ENCODE results near the gene PPP1R16B. TPM values are rescaled to one million over a fixed set of nuclear protein-coding genes. Genes with fewer than 3 reads are reported as not detected.

PPP1R16B gene
- total and polyA plus RNA-seq, 4 donors: 2.6 to 15.0 (median 7.1) TPM

DNA sequence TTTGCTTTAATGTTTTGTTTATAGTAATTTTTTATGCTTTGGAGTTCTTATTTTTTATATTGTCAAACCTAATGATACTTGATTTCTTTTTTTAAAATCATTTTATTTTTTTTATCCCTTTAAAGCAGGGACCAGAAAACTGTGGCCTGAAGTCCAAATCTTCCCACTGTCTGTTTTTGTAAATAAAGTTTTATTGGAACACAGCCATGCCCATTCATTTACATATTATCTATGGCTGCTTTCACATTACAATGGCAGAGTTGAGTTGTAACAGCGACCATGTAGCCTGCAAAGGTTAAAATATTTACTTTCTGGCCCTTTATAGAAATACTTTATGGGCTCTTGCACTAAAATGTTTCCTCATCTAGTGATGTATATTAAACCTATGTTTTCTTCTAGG, 42.3 kb downstream of the PPP1R16B start:
- TF ChIP-seq, protein P1, sequence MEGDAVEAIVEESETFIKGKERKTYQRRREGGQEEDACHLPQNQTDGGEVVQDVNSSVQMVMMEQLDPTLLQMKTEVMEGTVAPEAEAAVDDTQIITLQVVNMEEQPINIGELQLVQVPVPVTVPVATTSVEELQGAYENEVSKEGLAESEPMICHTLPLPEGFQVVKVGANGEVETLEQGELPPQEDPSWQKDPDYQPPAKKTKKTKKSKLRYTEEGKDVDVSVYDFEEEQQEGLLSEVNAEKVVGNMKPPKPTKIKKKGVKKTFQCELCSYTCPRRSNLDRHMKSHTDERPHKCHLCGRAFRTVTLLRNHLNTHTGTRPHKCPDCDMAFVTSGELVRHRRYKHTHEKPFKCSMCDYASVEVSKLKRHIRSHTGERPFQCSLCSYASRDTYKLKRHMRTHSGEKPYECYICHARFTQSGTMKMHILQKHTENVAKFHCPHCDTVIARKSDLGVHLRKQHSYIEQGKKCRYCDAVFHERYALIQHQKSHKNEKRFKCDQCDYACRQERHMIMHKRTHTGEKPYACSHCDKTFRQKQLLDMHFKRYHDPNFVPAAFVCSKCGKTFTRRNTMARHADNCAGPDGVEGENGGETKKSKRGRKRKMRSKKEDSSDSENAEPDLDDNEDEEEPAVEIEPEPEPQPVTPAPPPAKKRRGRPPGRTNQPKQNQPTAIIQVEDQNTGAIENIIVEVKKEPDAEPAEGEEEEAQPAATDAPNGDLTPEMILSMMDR (IDR thresholded peaks at IDR 0.05; ENCODE audit: control extremely low read depth, extremely low read depth): no peak
- H3K4me1 ChIP-seq (ENCODE audit: control insufficient read depth in 5 of 5, insufficient read depth in 5 of 5, low read length in 5 of 5): peaks cover 0 to 4% (median 0%) of the 10 kb centered on the region in 5 donors
- WGBS, 2 donors: 80 to 83% methylated on average over 1 of the region's 1 CpG
- DNase-seq (no peak), ATAC-seq (ENCODE audit: insufficient read depth, low FRiP score) (no peak)
- H3K36me3 ChIP-seq (ENCODE audit: control insufficient read depth in 4 of 4, insufficient read depth in 4 of 4, low read length in 4 of 4): no peaks in the 10 kb centered on the region
- no peak overlapping the region for H3K27ac ChIP-seq (ENCODE audit: low read depth in 1 of 2, low read length in 1 of 2)
- H3K9ac ChIP-seq (ENCODE audit: insufficient read depth in 1 of 2, low read length in 2 of 2): no peak overlapping the region
- H3K4me3 ChIP-seq: no peak overlapping the region
- no peaks in the 10 kb centered on the region for H3K9me3 ChIP-seq (ENCODE audit: control insufficient read depth in 4 of 4, insufficient read depth in 3 of 4, low read length in 3 of 4)
- no peaks in the 10 kb centered on the region for H3K27me3 ChIP-seq (ENCODE audit: control insufficient read depth in 3 of 3, insufficient read depth in 3 of 3, low read length in 2 of 3)

DNA sequence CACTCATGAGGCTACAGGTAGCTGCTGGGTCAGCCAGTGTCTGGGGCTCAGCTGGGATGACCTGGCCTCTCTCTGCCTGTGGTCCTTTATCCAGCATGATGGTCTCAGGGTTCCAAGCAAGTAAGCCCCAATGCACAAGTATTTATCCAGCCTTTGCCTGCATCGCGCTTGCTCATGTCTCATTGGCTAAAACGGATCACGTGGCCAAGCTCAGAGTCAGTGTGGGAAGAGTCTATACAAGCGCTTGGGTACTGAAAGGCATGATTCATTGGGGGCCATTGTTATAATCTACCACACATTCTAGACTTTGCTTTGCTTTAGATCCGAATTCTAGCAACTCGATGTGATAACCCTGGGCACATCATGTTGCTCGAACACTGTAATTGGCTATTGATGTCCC, 48.3 kb downstream of the PPP1R16B start:
- Histone ChIP-seq H3K36me3 (ENCODE audit: control insufficient read depth in 4 of 4, insufficient read depth in 4 of 4, low read length in 4 of 4) (no peaks in the 10 kb centered on the region), H3K9me3 (ENCODE audit: control insufficient read depth in 4 of 4, insufficient read depth in 3 of 4, low read length in 3 of 4) (no peaks in the 10 kb centered on the region), H3K4me3 (no peak overlapping the region), H3K27me3 (ENCODE audit: control insufficient read depth in 3 of 3, insufficient read depth in 3 of 3, low read length in 2 of 3) (no peaks in the 10 kb centered on the region), H3K27ac (ENCODE audit: low read depth in 1 of 2, low read length in 1 of 2) (no peak overlapping the region), H3K4me1 (ENCODE audit: control insufficient read depth in 5 of 5, insufficient read depth in 5 of 5, low read length in 5 of 5) (peaks cover 0 to 3% (median 0%) of the 10 kb centered on the region in 5 donors), H3K9ac (ENCODE audit: insufficient read depth in 1 of 2, low read length in 2 of 2) (no peak overlapping the region)
- DNase-seq (no peak), ATAC-seq (ENCODE audit: insufficient read depth, low FRiP score) (no peak)
- 95 to 98% methylated on average over 8 of the region's 8 CpGs for WGBS, 2 donors
- TF ChIP-seq, protein P1 (IDR thresholded peaks at IDR 0.05; ENCODE audit: control extremely low read depth, extremely low read depth): no peak

DNA sequence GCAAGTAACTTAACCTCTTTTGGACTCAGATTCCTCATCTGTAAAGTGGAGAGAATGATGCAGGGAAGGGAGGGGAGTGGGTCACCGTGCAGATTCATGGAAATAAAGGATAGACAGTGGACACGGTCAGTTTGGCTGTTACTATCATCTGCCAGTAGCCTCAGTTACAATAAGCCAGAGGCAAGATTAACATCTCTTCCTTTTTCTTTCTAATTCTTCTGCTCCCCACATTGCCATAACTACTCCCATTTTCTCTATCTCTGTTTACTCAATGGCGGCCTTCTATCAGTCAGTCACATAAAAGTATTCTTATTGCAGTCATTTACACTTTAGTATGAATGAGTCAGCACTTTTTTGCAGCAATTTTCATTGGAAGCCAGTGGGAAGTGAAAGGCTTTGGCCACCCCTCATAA, 49.2 kb downstream of the PPP1R16B start:
- Histone ChIP-seq H3K9me3 (ENCODE audit: control insufficient read depth in 4 of 4, insufficient read depth in 3 of 4, low read length in 3 of 4) (no peaks in the 10 kb centered on the region), H3K27ac (ENCODE audit: low read depth in 1 of 2, low read length in 1 of 2) (no peak overlapping the region), H3K4me3 (no peak overlapping the region), H3K27me3 (ENCODE audit: control insufficient read depth in 3 of 3, insufficient read depth in 3 of 3, low read length in 2 of 3) (no peaks in the 10 kb centered on the region), H3K9ac (ENCODE audit: insufficient read depth in 1 of 2, low read length in 2 of 2) (no peak overlapping the region), H3K4me1 (ENCODE audit: control insufficient read depth in 5 of 5, insufficient read depth in 5 of 5, low read length in 5 of 5) (peaks cover 0 to 7% (median 0%) of the 10 kb centered on the region in 5 donors), H3K36me3 (ENCODE audit: control insufficient read depth in 4 of 4, insufficient read depth in 4 of 4, low read length in 4 of 4) (no peaks in the 10 kb centered on the region)
- TF ChIP-seq, protein P1 (IDR thresholded peaks at IDR 0.05; ENCODE audit: control extremely low read depth, extremely low read depth): no peak
- DNase-seq (no peak), ATAC-seq (ENCODE audit: insufficient read depth, low FRiP score) (no peak)
- WGBS, 2 donors: 85 to 86% methylated on average over 3 of the region's 3 CpGs

DNA sequence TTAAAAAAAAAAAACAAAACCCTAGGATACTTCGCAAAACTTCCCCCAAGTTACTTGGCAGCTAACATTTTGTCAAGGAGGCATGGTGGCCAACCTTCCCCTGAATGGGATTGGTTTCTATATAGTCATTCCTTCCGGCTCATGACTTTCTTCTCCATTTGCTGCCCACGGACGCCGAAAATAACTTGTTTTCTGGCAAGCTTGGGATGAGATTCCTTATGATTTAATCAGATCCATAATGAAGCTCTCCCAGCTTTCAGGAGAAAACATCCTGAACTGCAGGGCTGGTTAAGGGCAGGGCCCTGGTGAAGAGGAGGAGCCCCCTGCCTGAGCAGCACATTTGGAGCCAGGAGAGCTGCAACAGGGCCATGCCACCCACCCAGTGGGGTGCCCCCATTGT, 49.9 kb downstream of the PPP1R16B start:
- Histone ChIP-seq H3K4me1 (ENCODE audit: control insufficient read depth in 5 of 5, insufficient read depth in 5 of 5, low read length in 5 of 5) (peaks cover 0 to 7% (median 0%) of the 10 kb centered on the region in 5 donors), H3K27me3 (ENCODE audit: control insufficient read depth in 3 of 3, insufficient read depth in 3 of 3, low read length in 2 of 3) (no peaks in the 10 kb centered on the region), H3K4me3 (no peak overlapping the region), H3K27ac (ENCODE audit: low read depth in 1 of 2, low read length in 1 of 2) (no peak overlapping the region), H3K9me3 (ENCODE audit: control insufficient read depth in 4 of 4, insufficient read depth in 3 of 4, low read length in 3 of 4) (no peaks in the 10 kb centered on the region), H3K36me3 (ENCODE audit: control insufficient read depth in 4 of 4, insufficient read depth in 4 of 4, low read length in 4 of 4) (no peaks in the 10 kb centered on the region), H3K9ac (ENCODE audit: insufficient read depth in 1 of 2, low read length in 2 of 2) (no peak overlapping the region)
- no peak for DNase-seq
- WGBS, 2 donors: 84 to 92% methylated on average over 5 of the region's 5 CpGs
- TF ChIP-seq, protein P1 (IDR thresholded peaks at IDR 0.05; ENCODE audit: control extremely low read depth, extremely low read depth): no peak
- no peak for ATAC-seq (ENCODE audit: insufficient read depth, low FRiP score)

Data from lung (tissue), 12 donors.